ENCODE results near the gene TUBD1.

The TUBD1 gene

DNA sequence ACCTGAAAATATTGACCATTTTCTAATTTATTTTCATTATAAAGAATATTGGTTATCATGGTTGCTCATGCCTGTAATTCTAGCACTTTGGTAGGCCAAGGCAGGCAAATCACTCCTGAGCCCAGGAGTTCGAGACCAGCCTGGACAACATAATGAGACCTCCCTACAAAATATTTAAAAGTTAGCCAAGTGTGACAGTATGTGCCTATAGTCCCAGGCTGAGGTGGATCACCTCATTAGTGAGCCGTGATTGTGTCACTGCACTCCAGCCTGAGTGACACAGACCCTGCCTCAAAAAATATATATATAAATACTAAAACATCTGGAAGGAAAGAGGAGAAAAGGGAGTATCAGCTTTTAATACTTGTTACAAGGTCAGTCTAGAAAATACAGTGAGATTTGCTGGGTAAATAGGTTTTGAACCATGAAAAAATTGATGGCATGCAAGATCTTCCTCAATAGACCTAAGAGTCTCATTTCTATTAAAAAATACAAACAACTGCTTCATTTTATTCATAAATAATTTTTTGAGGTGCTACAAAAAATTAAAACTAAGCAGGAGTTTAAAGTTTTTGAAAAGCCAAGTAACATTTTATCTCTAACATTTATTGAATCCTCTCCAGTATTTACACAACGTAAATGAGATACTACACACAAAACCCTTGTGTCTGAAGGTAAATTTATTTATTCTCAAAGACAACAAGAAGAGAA lies 47.7 kb downstream of the TUBD1 start (continued):
- TF ChIP-seq, protein P1, sequence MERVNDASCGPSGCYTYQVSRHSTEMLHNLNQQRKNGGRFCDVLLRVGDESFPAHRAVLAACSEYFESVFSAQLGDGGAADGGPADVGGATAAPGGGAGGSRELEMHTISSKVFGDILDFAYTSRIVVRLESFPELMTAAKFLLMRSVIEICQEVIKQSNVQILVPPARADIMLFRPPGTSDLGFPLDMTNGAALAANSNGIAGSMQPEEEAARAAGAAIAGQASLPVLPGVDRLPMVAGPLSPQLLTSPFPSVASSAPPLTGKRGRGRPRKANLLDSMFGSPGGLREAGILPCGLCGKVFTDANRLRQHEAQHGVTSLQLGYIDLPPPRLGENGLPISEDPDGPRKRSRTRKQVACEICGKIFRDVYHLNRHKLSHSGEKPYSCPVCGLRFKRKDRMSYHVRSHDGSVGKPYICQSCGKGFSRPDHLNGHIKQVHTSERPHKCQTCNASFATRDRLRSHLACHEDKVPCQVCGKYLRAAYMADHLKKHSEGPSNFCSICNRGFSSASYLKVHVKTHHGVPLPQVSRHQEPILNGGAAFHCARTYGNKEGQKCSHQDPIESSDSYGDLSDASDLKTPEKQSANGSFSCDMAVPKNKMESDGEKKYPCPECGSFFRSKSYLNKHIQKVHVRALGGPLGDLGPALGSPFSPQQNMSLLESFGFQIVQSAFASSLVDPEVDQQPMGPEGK (CRISPR knock-in tag; IDR thresholded peaks at IDR 0.05; ENCODE audit: borderline replicate concordance) = no peak
- TF ChIP-seq, protein P2, sequence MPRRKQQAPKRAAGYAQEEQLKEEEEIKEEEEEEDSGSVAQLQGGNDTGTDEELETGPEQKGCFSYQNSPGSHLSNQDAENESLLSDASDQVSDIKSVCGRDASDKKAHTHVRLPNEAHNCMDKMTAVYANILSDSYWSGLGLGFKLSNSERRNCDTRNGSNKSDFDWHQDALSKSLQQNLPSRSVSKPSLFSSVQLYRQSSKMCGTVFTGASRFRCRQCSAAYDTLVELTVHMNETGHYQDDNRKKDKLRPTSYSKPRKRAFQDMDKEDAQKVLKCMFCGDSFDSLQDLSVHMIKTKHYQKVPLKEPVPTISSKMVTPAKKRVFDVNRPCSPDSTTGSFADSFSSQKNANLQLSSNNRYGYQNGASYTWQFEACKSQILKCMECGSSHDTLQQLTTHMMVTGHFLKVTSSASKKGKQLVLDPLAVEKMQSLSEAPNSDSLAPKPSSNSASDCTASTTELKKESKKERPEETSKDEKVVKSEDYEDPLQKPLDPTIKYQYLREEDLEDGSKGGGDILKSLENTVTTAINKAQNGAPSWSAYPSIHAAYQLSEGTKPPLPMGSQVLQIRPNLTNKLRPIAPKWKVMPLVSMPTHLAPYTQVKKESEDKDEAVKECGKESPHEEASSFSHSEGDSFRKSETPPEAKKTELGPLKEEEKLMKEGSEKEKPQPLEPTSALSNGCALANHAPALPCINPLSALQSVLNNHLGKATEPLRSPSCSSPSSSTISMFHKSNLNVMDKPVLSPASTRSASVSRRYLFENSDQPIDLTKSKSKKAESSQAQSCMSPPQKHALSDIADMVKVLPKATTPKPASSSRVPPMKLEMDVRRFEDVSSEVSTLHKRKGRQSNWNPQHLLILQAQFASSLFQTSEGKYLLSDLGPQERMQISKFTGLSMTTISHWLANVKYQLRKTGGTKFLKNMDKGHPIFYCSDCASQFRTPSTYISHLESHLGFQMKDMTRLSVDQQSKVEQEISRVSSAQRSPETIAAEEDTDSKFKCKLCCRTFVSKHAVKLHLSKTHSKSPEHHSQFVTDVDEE (CRISPR knock-in tag; IDR thresholded peaks at IDR 0.05) = no peak
- TF ChIP-seq ZNF565 (CRISPR knock-in tag; conservative IDR thresholded peaks at IDR 0.05; ENCODE audit: low read depth) = no peak; the same call in 1 of the 2 replicates
- TF ChIP-seq ZFP3 (CRISPR knock-in tag; IDR thresholded peaks at IDR 0.05) = no peak
- TF ChIP-seq CSDC2 (CRISPR knock-in tag; IDR thresholded peaks at IDR 0.05) = no peak
- TF ChIP-seq ISL1 (CRISPR knock-in tag; IDR thresholded peaks at IDR 0.05) = peak; percentile 6; the same call in 1 of the 2 replicates
- TF ChIP-seq ARNTL (CRISPR knock-in tag; IDR thresholded peaks at IDR 0.05; ENCODE audit: borderline replicate concordance, low read depth) = 0 out of 2 replicates have a peak, but pooled peaks have one; percentile 9
- no peak; the same call in 1 of the 2 replicates for TF ChIP-seq ZFP30 (CRISPR knock-in tag; IDR thresholded peaks at IDR 0.05)
- TF ChIP-seq, protein P3, sequence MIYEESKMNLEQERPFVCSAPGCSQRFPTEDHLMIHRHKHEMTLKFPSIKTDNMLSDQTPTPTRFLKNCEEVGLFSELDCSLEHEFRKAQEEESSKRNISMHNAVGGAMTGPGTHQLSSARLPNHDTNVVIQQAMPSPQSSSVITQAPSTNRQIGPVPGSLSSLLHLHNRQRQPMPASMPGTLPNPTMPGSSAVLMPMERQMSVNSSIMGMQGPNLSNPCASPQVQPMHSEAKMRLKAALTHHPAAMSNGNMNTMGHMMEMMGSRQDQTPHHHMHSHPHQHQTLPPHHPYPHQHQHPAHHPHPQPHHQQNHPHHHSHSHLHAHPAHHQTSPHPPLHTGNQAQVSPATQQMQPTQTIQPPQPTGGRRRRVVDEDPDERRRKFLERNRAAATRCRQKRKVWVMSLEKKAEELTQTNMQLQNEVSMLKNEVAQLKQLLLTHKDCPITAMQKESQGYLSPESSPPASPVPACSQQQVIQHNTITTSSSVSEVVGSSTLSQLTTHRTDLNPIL (CRISPR knock-in tag; IDR thresholded peaks at IDR 0.05; ENCODE audit: low read depth) = peak; percentile 97
- TF ChIP-seq BACH2 (CRISPR knock-in tag; IDR thresholded peaks at IDR 0.05; ENCODE audit: borderline replicate concordance) = no peak
- TF ChIP-seq SNAI2 (CRISPR knock-in tag; IDR thresholded peaks at IDR 0.05) = no peak
- no peak for TF ChIP-seq OSR1 (CRISPR knock-in tag; IDR thresholded peaks at IDR 0.05)
- TF ChIP-seq ESRRG (CRISPR knock-in tag; IDR thresholded peaks at IDR 0.05) = peak; percentile 73
- no peak for TF ChIP-seq ZNF70 (CRISPR knock-in tag; IDR thresholded peaks at IDR 0.05)
- no peak for TF ChIP-seq TOX (CRISPR knock-in tag; IDR thresholded peaks at IDR 0.05; ENCODE audit: borderline replicate concordance)

DNA sequence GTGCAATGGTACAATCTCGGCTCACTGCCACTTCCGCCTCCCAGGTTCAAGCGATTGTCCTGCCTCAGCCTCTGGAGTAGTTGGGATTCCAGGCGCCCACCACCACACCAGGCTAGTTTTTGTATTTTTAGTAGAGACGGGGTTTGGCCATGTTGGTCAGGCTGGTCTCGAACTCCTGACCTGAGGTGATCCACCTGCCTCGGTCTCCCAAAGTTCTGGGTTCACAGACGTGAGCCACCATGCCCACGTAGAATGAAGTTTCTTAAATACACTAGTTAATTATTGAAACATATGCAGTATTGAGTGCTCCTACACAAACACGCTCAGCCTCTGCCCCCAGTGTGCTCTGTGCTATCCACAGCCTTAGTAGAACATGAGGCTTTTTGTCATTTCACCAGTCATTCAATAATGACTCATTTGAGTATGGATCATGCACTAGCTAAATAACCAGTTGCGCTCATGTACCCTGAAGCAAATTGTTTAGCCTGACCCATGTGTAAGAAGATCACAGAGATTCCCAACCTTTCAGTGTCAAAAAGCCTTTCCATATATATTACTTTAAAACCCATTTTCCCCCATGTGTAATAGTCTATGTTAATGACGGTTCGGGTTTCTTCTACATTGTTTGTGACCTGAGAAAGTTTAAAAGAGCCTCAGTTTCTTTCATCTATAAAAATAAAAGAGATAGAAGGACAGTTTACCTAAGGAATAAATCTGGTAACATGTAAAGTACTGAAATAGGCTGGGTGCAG lies 49.7 kb downstream of the TUBD1 start:
- peak; percentile 21 for ATAC-seq
- TF ChIP-seq PPARA (CRISPR knock-in tag; IDR thresholded peaks at IDR 0.05; ENCODE audit: borderline replicate concordance) = no peak
- TF ChIP-seq POU6F1 (CRISPR knock-in tag; IDR thresholded peaks at IDR 0.05; ENCODE audit: borderline replicate concordance, low read depth) = no peak; the same call in none of the 2 replicates
- 0 out of 2 replicates have a peak, but pooled peaks have one; percentile 7 for TF ChIP-seq ZNF8 (CRISPR knock-in tag; IDR thresholded peaks at IDR 0.05)
- TF ChIP-seq ZFP30 (CRISPR knock-in tag; IDR thresholded peaks at IDR 0.05) = peak; percentile 67
- TF ChIP-seq, protein P4, sequence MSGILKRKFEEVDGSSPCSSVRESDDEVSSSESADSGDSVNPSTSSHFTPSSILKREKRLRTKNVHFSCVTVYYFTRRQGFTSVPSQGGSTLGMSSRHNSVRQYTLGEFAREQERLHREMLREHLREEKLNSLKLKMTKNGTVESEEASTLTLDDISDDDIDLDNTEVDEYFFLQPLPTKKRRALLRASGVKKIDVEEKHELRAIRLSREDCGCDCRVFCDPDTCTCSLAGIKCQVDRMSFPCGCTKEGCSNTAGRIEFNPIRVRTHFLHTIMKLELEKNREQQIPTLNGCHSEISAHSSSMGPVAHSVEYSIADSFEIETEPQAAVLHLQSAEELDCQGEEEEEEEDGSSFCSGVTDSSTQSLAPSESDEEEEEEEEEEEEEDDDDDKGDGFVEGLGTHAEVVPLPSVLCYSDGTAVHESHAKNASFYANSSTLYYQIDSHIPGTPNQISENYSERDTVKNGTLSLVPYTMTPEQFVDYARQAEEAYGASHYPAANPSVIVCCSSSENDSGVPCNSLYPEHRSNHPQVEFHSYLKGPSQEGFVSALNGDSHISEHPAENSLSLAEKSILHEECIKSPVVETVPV (CRISPR knock-in tag; IDR thresholded peaks at IDR 0.05) = peak; percentile 98; the same call in 1 of the 2 replicates
- no peak for TF ChIP-seq CSDC2 (CRISPR knock-in tag; IDR thresholded peaks at IDR 0.05)
- TF ChIP-seq, protein P2 (CRISPR knock-in tag; IDR thresholded peaks at IDR 0.05) = no peak
- TF ChIP-seq ESRRG (CRISPR knock-in tag; IDR thresholded peaks at IDR 0.05) = peak; percentile 99
- peak; percentile 59; the same call in 1 of the 2 replicates for TF ChIP-seq ZNF70 (CRISPR knock-in tag; IDR thresholded peaks at IDR 0.05)
- TF ChIP-seq ISL1 (CRISPR knock-in tag; IDR thresholded peaks at IDR 0.05) = peak; percentile 52
- no peak for TF ChIP-seq ZC3H10 (CRISPR knock-in tag; IDR thresholded peaks at IDR 0.05)
- TF ChIP-seq BACH2 (CRISPR knock-in tag; IDR thresholded peaks at IDR 0.05; ENCODE audit: borderline replicate concordance) = no peak
- TF ChIP-seq TCF4 (CRISPR knock-in tag; IDR thresholded peaks at IDR 0.05; ENCODE audit: borderline replicate concordance) = no peak
- TF ChIP-seq, protein P1 (CRISPR knock-in tag; IDR thresholded peaks at IDR 0.05; ENCODE audit: borderline replicate concordance) = no peak
- peak; percentile 87 for TF ChIP-seq ARNTL (CRISPR knock-in tag; IDR thresholded peaks at IDR 0.05; ENCODE audit: borderline replicate concordance, low read depth)
- TF ChIP-seq ZNF565 (CRISPR knock-in tag; conservative IDR thresholded peaks at IDR 0.05; ENCODE audit: low read depth) = no peak; the same call in 1 of the 2 replicates
- no peak; the same call in 1 of the 2 replicates for TF ChIP-seq OSR1 (CRISPR knock-in tag; IDR thresholded peaks at IDR 0.05)
- no peak for TF ChIP-seq RARB (CRISPR knock-in tag; IDR thresholded peaks at IDR 0.05)

All from SK-N-SH treated with all-trans-retinoic acid at 6 μM for 48 hours (cell line).